Peyer's patch (tissue), 4 donors: ENCODE data around the gene RSAD2.
"Not testable (repeated sequence)": the region's sequence is repeated elsewhere in the genome, so short reads cannot be mapped to it uniquely, and the experiment has no call there.

Experiments used
- CTCF ChIP-seq, 6 experiments: fragments of 450-650 bp in 4 of 6; fragments of 200-600 bp in 2 of 6; sonication (generic) in 1 of 6; IDR thresholded peaks; one replicate each; pipeline ENCODE4 v1.5.1; 2017 to 2019; ENCODE audit warnings: antibody characterized with exemption in 6 of 6, mild to moderate bottlenecking in 3 of 6, moderate library complexity in 1 of 6
- POLR2A ChIP-seq, 2 donors: fragments of 450-650 bp; IDR thresholded peaks; one replicate each; pipeline ENCODE4 v1.5.1; 2017; ENCODE audit warnings: antibody characterized with exemption in 2 of 2, mild to moderate bottlenecking in 2 of 2, moderate library complexity in 2 of 2

- TF ChIP-seq CTCF, POLR2A (IDR thresholded peaks at IDR 0.05): not testable (repeated sequence)
Measured at GRCh38 chr2:6858466-6859027, 19.0 kb upstream of the RSAD2 start.
